Heart right ventricle (tissue), 16 donors: ENCODE measurements around the gene PRDM5. TPM values are rescaled to one million over a fixed set of nuclear protein-coding genes. Genes with fewer than 3 reads are reported as not detected.

Source experiments
- ATAC-seq, 8 donors: fragments of 200-7000 bp; cut with Tn5 transposase; one replicate each; pipeline ENCODE4 v1.9.1; 2020; ENCODE audit warnings: mild to moderate bottlenecking in 8 of 8, moderate library complexity in 8 of 8, moderate number of reproducible peaks in 1 of 8
- DNase-seq, 2 donors: peaks; one replicate each; pipeline ENCODE4 v3.0.0-alpha.2; 2020
- H3K27ac ChIP-seq, 10 donors: fragments of 200-600 bp; sonication (generic) in 2 of 10; one replicate each; pipeline versions ENCODE4 v1.5.0 to v1.8.0; 2020 to 2022; ENCODE audit warnings: mild to moderate bottlenecking in 3 of 10
- H3K27me3 ChIP-seq, 7 donors: fragments of 200-600 bp; one replicate each; pipeline ENCODE4 v1.8.0; 2021 to 2022; ENCODE audit warnings: mild to moderate bottlenecking in 2 of 7
- H3K36me3 ChIP-seq, 9 donors: fragments of 200-600 bp; sonication (generic) in 1 of 9; one replicate each; pipeline versions ENCODE4 v1.5.0 to v1.8.0; 2020 to 2022; ENCODE audit warnings: mild to moderate bottlenecking in 2 of 9
- H3K4me1 ChIP-seq, 9 donors: fragments of 200-600 bp; sonication (generic) in 1 of 9; one replicate each; pipeline versions ENCODE4 v1.5.0 to v1.8.0; 2020 to 2022; ENCODE audit warnings: mild to moderate bottlenecking in 4 of 9
- H3K4me3 ChIP-seq, 10 donors: fragments of 200-600 bp; sonication (generic) in 2 of 10; one replicate each; pipeline versions ENCODE4 v1.5.0 to v1.8.0; 2020 to 2022; ENCODE audit warnings: mild to moderate bottlenecking in 7 of 10, moderate library complexity in 2 of 10
- H3K9me3 ChIP-seq, 11 donors: fragments of 200-600 bp in 10 of 11; sonication (generic) in 2 of 11; one replicate each; pipeline versions ENCODE4 v1.5.0 to v1.8.0; 2013 to 2022; ENCODE audit warnings: mild to moderate bottlenecking in 2 of 11, control low read depth in 1 of 11, moderate library complexity in 1 of 11
- WGBS, 2 donors: extraction: QIAGEN DNeasy Blood & Tissue Kit; methylation state at CpG; one replicate each; pipeline ENCODE4 v1.1.7; 2013; ENCODE audit warnings: inconsistent platforms in 1 of 2; 5-methylcytosine and 5-hydroxymethylcytosine counted together
- intact Hi-C, 10 donors: fragments of 100-400 bp; cut with DNase I; formaldehyde crosslinking; loops; one replicate each; pipeline versions ENCODE4 v1.11.1 to v1.14.2; 2022
- polyA plus RNA-seq, 2 donors: library from polyadenylated mRNA; stranded (reverse); fragments of 200-250 nt; gene quantifications; one replicate each; pipeline ENCODE4 v1.2.3, GENCODE V29; 2013
- total RNA-seq, 10 donors: library from RNA; stranded (reverse); fragmentation: NEBNext Ultra II Directional in 3 of 10; extraction: Animal tissue kit (Norgen Biotek cat#: 25700) in 3 of 10; gene quantifications; one replicate each; pipeline versions ENCODE4 v1.2.1 to v1.2.4, GENCODE V29; 2021 to 2023
- TF ChIP-seq, protein P1 (sequence below), 9 donors: fragments of 200-600 bp; sonication (generic) in 2 of 9; IDR thresholded peaks; one replicate each; pipeline versions ENCODE4 v1.5.0 to v1.8.0; 2021 to 2022; ENCODE audit warnings: antibody characterized with exemption in 9 of 9, mild to moderate bottlenecking in 5 of 9, moderate library complexity in 1 of 9
- donor health status: Arrhythmogenic right ventricular cardiomyopathy.
- donor health status: ischemic (EF 13 %, LVEDD 7.1; RV severe dilation, severe dysfunction).
- donor health status: healthy with polysubstance abuse.
- donor health status: DM: no; HTN: yes; CAD: no.
- donor health status: DM: no; HTN: no; CAD: no.
- donor health status: ischemic (EF 25% LVEDD 6.9; RV normal size, moderate dysfunction).
- donor health status: ischemic (EF 25% LVEDD 5.7; RV mildly dilated, moderate dysfunction).
- donor health status: healthy.
- donor health status: DM: yes; HTN: yes; CAD: no.
- donor health status: Ischemic cardiomyopathy.
- donor health status: ischemic (EF 35%, LVEDD 5.7; RV mildly dilated, moderate dysfunction).
- donor health status: nonischemic (EF 11% LVEDD 7.7; RV severe dilation, severe dysfunction).
- donor health status: DM: yes; HTN: yes; CAD: no.
- donor health status: PGD.
- donor health status: ischemic (EF 29% LVEDD 5.4; RV normal size, mild dysfunction).
- donor health status: nonischemic (EF 23%, LVEDD 6.1; RV moderate dilation, normal function).

Gene PRDM5
- total and polyA plus RNA-seq, 12 donors, result 1.5 to 20.5 (median 12.1) TPM

GRCh38 chr4:120886191-120886590, 36.3 kb downstream of the PRDM5 start:
- Histone ChIP-seq H3K27ac (no peak overlapping the region), H3K27me3 (no peaks in the 10 kb centered on the region), H3K36me3 (peaks cover 0 to 14% (median 0%) of the 10 kb centered on the region in 9 donors), H3K4me3 (no peak overlapping the region), H3K4me1 (peaks cover 0 to 4% (median 0%) of the 10 kb centered on the region in 9 donors), H3K9me3 (peaks cover 0 to 23% (median 7%) of the 10 kb centered on the region in 11 donors)
- ATAC-seq (no peak), DNase-seq (no peak)
- intact Hi-C loops, result no loop called here
- TF ChIP-seq, protein P1, sequence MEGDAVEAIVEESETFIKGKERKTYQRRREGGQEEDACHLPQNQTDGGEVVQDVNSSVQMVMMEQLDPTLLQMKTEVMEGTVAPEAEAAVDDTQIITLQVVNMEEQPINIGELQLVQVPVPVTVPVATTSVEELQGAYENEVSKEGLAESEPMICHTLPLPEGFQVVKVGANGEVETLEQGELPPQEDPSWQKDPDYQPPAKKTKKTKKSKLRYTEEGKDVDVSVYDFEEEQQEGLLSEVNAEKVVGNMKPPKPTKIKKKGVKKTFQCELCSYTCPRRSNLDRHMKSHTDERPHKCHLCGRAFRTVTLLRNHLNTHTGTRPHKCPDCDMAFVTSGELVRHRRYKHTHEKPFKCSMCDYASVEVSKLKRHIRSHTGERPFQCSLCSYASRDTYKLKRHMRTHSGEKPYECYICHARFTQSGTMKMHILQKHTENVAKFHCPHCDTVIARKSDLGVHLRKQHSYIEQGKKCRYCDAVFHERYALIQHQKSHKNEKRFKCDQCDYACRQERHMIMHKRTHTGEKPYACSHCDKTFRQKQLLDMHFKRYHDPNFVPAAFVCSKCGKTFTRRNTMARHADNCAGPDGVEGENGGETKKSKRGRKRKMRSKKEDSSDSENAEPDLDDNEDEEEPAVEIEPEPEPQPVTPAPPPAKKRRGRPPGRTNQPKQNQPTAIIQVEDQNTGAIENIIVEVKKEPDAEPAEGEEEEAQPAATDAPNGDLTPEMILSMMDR (IDR thresholded peaks at IDR 0.05), result no peak

DNA sequence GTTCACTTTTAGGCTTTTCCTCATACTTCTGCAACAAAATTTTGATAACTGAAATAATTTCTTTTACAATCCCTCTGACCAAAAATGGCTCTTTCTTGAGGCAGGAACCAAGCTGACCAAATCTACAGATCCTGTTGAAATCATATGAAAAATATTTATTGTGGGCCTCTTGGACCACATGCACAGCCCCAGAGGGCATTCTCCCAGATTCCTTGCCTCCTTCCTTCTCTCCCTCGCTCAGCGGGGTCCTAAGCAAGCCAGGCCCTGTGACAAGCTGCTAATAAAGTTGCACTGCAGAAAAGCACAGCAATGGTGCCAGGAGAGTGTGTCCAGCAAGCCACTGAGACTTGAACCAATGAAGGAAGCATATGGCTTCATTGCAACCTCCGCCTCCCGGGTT, 40.7 kb downstream of the PRDM5 start:
- 99% methylated on average over 4 of the region's 4 CpGs for WGBS, 2 donors
- TF ChIP-seq, protein P1 (IDR thresholded peaks at IDR 0.05), result no peak
- no peak for DNase-seq
- ATAC-seq, result no peak
- H3K27me3 ChIP-seq, result no peaks in the 10 kb centered on the region
- no peak overlapping the region for H3K27ac ChIP-seq
- intact Hi-C loops, result no loop called here
- peaks cover 0 to 33% (median 8%) of the 10 kb centered on the region in 11 donors for H3K9me3 ChIP-seq
- H3K4me1 ChIP-seq, result peaks cover 0 to 4% (median 0%) of the 10 kb centered on the region in 9 donors
- H3K4me3 ChIP-seq, result no peak overlapping the region
- peaks cover 0 to 18% (median 0%) of the 10 kb centered on the region in 9 donors for H3K36me3 ChIP-seq

DNA sequence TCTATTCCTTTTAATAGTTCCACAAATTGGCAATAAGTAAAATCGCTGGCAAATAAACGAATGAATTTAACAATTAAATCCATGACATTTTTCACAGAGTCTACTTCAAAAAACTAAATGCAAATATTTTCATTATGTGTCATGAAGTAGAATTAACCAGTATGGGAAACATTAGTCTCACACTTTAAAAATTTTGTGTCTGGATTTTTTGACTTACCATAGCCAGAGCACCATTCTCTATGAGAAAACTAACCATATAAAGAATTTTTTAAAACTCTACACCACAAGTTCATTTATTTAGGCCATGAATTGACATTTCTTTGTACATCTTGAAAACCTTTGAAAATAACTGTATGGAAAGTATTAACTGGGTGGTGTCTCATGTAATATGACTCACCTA, 41.2 kb downstream of the PRDM5 start:
- Histone ChIP-seq H3K4me3 (no peak overlapping the region), H3K27me3 (no peaks in the 10 kb centered on the region), H3K27ac (no peak overlapping the region), H3K9me3 (peaks cover 0 to 33% (median 8%) of the 10 kb centered on the region in 11 donors), H3K4me1 (peaks cover 0 to 4% (median 0%) of the 10 kb centered on the region in 9 donors), H3K36me3 (peaks cover 0 to 18% (median 0%) of the 10 kb centered on the region in 9 donors)
- no peak for DNase-seq
- 96 to 99% methylated on average over 2 of the region's 2 CpGs for WGBS, 2 donors
- ATAC-seq, result no peak
- TF ChIP-seq, protein P1 (IDR thresholded peaks at IDR 0.05), result no peak
- intact Hi-C loops, result no loop called here

DNA sequence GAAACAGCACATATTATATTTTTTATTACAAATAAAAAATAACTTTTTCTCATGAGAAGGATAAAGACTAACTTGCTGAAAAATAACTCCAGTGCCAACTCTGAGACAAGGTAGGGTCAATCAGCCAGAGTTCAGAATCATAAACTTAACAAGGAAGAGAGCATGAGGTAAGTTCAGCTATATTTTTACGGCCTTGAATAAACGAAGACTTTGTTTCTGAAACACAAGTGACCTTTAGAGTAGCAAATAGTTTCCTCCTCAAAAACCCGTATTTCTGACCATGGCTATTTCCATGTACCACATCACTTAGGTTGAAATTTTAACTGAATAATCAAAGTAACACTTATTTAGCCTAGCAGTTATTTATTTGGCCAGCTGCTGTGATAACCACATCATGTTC, 45.5 kb downstream of the PRDM5 start:
- TF ChIP-seq, protein P1 (IDR thresholded peaks at IDR 0.05), result no peak
- peaks cover 0 to 13% (median 0%) of the 10 kb centered on the region in 9 donors for H3K36me3 ChIP-seq
- DNase-seq (no peak), ATAC-seq (no peak)
- WGBS, 2 donors, result 91 to 92% methylated on average over 3 of the region's 3 CpGs
- intact Hi-C loops, result no loop called here
- no peak overlapping the region for H3K27ac ChIP-seq
- peaks cover 0 to 11% (median 0%) of the 10 kb centered on the region in 9 donors for H3K4me1 ChIP-seq
- H3K4me3 ChIP-seq, result no peak overlapping the region
- H3K9me3 ChIP-seq, result peaks cover 0 to 33% (median 8%) of the 10 kb centered on the region in 11 donors
- H3K27me3 ChIP-seq, result no peaks in the 10 kb centered on the region
